Brain microvascular endothelial cell (primary cell): ENCODE results near the gene TAF1.
A peak's percentile ranks its signal among the peaks of the same experiment; 100 is the strongest.
"Not testable (repeated sequence)": the region's sequence is repeated elsewhere in the genome, so short reads cannot be mapped to it uniquely, and the experiment has no call there.

ENCODE experiments used
- DNase-seq: peaks from one replicate; pipeline ENCODE4 v3.0.0-alpha.2; 2020
- H3K27ac ChIP-seq: fragments of 250-450 bp; sonication (Bioruptor Pico); 2 replicates; pipeline ENCODE4 v1.5.1; 2020; ENCODE audit warnings: mild to moderate bottlenecking, moderate library complexity
- H3K27me3 ChIP-seq: fragments of 250-450 bp; sonication (Bioruptor Pico); replicated peaks from 2 replicates; pipeline ENCODE4 v1.5.1; 2020; ENCODE audit warnings: mild to moderate bottlenecking
- H3K36me3 ChIP-seq: fragments of 250-450 bp; sonication (Bioruptor Pico); replicated peaks from 2 replicates; pipeline ENCODE4 v1.5.1; 2020; ENCODE audit warnings: mild to moderate bottlenecking
- H3K4me3 ChIP-seq: 2 replicates; pipeline ENCODE4 v1.5.1; 2011; ENCODE audit warnings: low read depth, mild to moderate bottlenecking, control low read depth, low read length, moderate library complexity
- in situ Hi-C: cut with HindIII; loops from 2 replicates; pipeline ENCODE4 v1.10.0; 2017; ENCODE audit warnings: low sequenced_read_pairs, low pct_ligation_motif_present
- TF ChIP-seq, protein P1 (sequence below): IDR thresholded peaks from 2 replicates; pipeline ENCODE4 v1.5.1; 2011; ENCODE audit warnings: low read depth, mild to moderate bottlenecking, moderate library complexity, low read length, control low read depth, inconsistent platforms; ENCODE audit errors: missing control alignments

TAF1 gene

DNA sequence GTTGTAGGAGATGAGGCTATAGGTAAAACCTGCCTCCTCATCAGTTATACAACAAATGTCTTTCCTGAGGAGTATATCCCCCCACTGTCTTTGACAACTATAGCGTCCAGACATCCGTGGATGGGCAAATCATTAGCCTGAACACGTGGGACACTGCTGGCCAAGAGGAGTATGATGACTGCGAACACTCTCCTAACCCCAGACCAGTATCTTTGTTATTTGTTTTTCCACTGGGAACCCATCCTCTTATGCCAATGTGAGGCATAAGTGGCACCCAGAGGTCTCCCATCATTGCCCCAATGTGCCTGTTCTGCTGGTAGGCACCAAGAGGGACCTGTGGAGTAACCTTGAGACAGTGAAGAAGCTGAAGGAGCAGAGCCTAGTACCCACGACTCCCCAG is 13.7 kb upstream of the TAF1 start:
- H3K27me3 ChIP-seq, H3K4me3 ChIP-seq, DNase-seq, H3K36me3 ChIP-seq, H3K27ac ChIP-seq, in situ Hi-C loops: not testable (repeated sequence)

DNA sequence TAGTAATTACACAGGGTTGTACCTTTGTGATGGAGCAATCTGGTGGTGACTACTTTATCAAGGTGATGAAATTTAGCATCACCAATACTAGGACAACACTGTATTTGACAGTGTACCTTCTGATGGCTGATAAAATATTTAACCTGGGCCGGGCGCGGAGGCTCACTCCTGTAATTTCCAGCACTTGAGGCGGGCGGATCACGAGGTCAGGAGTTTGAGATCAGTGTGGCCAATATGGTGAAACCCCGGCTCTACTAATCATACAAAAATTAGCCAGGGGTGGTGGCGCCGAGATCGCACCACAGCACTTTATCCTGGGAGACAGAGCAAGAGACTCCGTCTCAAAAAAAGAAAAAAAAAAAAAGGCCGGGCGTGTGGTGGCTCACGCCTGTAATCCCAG is 1.9 kb upstream of the TAF1 start:
- in situ Hi-C loops: no loop called here
- no peak for DNase-seq
- H3K27ac ChIP-seq: no peak overlapping the region
- H3K4me3 ChIP-seq: no peak overlapping the region
- H3K27me3 ChIP-seq: no peaks in the 10 kb centered on the region
- H3K36me3 ChIP-seq: no peaks in the 10 kb centered on the region
- TF ChIP-seq, protein P1, sequence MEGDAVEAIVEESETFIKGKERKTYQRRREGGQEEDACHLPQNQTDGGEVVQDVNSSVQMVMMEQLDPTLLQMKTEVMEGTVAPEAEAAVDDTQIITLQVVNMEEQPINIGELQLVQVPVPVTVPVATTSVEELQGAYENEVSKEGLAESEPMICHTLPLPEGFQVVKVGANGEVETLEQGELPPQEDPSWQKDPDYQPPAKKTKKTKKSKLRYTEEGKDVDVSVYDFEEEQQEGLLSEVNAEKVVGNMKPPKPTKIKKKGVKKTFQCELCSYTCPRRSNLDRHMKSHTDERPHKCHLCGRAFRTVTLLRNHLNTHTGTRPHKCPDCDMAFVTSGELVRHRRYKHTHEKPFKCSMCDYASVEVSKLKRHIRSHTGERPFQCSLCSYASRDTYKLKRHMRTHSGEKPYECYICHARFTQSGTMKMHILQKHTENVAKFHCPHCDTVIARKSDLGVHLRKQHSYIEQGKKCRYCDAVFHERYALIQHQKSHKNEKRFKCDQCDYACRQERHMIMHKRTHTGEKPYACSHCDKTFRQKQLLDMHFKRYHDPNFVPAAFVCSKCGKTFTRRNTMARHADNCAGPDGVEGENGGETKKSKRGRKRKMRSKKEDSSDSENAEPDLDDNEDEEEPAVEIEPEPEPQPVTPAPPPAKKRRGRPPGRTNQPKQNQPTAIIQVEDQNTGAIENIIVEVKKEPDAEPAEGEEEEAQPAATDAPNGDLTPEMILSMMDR: no peak

DNA sequence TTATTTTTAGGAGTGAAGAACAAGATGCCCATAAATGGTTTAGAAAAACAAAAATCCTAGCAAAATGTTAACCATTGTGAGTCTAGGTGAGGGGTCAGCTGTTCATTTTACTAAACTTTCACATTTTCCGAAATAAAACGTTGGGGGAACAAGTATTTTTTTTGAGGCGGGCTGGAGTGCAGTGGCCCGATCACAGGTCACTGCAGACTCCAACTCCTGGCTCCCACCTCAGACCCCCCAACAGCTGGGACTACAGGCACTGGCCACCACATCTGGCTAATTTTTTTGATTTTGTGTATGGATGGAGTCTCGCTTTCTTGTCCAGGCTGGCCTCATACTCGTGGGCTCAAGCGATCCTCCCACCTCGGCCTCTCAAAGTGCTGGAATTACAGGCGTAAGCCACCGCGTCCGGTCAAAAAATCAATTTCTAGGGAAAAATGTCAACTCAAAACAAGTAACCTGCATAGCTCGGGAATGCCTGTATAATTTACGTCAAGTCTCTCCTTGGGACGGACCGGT is 742 bp upstream of the TAF1 start:
- Histone ChIP-seq H3K27me3 (no peaks in the 10 kb centered on the region), H3K36me3 (no peaks in the 10 kb centered on the region), H3K27ac (peak overlapping the region; percentile 80), H3K4me3 (peak overlapping the region; percentile 60)
- TF ChIP-seq, protein P1: no peak
- in situ Hi-C loops: no loop called here
- no peak for DNase-seq

DNA sequence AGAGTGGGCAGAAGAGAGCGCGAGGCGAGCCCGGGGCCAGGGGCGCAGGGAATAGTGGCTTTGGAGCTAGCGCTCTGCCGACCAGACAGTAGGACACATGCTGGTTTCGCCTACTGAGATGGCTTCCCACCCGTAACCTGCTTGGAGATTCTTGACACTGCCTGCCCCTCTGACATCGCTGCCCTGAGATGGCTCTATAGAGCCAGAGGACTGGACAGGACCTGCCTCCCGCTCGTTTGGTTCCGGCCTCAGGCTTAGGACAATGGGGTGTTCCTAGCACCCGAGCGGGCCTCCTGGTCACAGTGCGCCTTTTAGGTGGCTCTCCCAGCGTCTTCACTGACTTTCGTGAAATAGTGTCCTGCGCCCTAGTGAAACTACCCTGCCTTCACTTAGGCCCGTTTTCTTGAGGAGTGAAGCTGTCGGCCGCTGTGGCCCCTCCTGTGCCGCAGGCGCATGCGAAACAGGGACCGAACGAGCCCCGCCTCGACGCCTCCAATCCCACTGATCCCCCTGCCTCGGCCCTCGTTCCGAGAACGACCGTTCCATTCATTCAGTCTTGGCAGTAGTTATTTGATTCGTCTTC is 608 bp downstream of the TAF1 start:
- TF ChIP-seq, protein P1: no peak
- DNase-seq: peak; percentile 17
- in situ Hi-C loops: no loop called here
- Histone ChIP-seq H3K4me3 (peak overlapping the region; percentile 84), H3K36me3 (no peaks in the 10 kb centered on the region), H3K27ac (peak overlapping the region; percentile 76), H3K27me3 (no peaks in the 10 kb centered on the region)

DNA sequence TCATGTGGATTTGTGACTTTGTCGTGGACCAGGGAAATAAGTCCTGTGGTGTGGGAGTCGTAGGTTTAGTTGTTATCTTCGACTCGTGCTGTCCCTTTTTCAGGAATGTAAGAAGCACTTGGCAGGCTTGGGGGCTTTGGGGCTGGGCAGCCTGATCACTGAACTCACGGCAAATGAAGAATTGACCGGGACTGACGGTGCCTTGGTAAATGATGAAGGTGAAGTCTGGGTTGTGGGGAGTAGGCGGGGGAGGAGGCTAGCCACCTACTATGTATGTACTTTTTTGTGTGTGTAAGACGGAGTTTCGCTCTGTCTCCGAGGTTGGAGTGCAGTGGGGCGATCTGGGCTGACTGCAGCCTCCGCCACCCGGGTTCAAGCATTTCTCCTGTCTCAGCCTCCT is 1.2 kb downstream of the TAF1 start:
- TF ChIP-seq, protein P1: no peak
- H3K4me3 ChIP-seq: peak overlapping the region; percentile 84
- peak overlapping the region; percentile 76 for H3K27ac ChIP-seq
- in situ Hi-C loops: no loop called here
- DNase-seq: no peak
- H3K27me3 ChIP-seq: no peaks in the 10 kb centered on the region
- no peaks in the 10 kb centered on the region for H3K36me3 ChIP-seq

DNA sequence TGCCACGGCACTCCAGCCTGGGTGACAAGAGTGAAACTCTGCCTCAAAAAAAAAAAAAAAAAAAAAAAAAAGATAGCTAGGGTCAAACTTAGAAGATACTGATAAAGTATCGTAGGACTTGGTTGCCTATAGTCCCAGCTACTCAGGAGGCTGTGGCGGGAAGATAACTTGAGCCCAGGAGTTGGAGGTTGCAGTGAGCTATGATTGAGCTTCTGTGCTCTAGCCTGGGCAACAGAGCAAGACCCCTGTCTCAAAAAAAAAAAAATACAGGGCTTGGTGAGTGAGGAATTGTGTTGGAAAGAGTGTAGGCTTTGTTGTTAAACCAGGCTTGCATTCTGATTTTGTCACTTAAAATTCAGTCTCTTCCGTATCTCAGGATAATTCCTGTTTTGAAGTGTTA is 6.2 kb downstream of the TAF1 start:
- H3K36me3 ChIP-seq: peaks cover 5% of the 10 kb centered on the region
- no peak for DNase-seq
- no peak overlapping the region for H3K4me3 ChIP-seq
- TF ChIP-seq, protein P1: no peak
- no peak overlapping the region for H3K27ac ChIP-seq
- H3K27me3 ChIP-seq: no peaks in the 10 kb centered on the region
- in situ Hi-C loops: no loop called here
